Panc1 (cell line): ENCODE data around the gene MAPRE2.

Experiments
- POLR2AphosphoS5 ChIP-seq: IDR thresholded peaks from 2 replicates; pipeline ENCODE4 v1.6.1; 2012; ENCODE audit warnings: mild to moderate bottlenecking, low read depth, low read length, moderate library complexity
- TCF7L2 ChIP-seq: IDR thresholded peaks from 2 replicates; pipeline ENCODE4 v1.6.1; 2011; ENCODE audit warnings: mild to moderate bottlenecking, low read depth, low read length, inconsistent platforms
- TF ChIP-seq, protein P1 (sequence below), 2 experiments: IDR thresholded peaks; 2 replicates each; pipeline ENCODE4 v1.6.1; 2011 to 2012; ENCODE audit warnings: low read depth in 2 of 2, control low read depth in 1 of 2, low read length in 1 of 2, mild to moderate bottlenecking in 1 of 2, moderate library complexity in 1 of 2; ENCODE audit not compliant: insufficient read depth in 1 of 2
- TF ChIP-seq, protein P2 (sequence below): fragments of 450-650 bp; IDR thresholded peaks from 2 replicates; pipeline ENCODE4 v1.5.1; 2017; ENCODE audit warnings: mild to moderate bottlenecking

DNA sequence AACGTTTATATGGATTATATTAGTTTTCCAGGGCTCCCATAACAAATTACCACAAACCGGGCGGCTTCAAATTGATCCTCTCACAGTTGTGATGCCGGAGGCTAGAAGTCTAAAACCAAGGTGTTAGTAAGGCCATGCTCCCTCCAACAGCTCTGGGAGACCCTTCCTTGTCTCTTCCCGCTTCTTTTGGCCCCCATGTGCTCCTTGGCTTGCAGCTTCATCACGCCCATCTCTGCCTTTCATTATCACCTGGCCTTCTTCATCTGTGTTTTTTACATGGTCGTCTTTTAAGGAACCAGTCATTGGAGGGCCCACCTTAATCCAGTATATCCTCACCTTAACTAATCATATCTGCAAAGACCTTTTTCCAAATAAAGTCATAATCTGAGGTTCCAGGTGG lies 13.9 kb downstream of the MAPRE2 start:
- TF ChIP-seq, protein P1, sequence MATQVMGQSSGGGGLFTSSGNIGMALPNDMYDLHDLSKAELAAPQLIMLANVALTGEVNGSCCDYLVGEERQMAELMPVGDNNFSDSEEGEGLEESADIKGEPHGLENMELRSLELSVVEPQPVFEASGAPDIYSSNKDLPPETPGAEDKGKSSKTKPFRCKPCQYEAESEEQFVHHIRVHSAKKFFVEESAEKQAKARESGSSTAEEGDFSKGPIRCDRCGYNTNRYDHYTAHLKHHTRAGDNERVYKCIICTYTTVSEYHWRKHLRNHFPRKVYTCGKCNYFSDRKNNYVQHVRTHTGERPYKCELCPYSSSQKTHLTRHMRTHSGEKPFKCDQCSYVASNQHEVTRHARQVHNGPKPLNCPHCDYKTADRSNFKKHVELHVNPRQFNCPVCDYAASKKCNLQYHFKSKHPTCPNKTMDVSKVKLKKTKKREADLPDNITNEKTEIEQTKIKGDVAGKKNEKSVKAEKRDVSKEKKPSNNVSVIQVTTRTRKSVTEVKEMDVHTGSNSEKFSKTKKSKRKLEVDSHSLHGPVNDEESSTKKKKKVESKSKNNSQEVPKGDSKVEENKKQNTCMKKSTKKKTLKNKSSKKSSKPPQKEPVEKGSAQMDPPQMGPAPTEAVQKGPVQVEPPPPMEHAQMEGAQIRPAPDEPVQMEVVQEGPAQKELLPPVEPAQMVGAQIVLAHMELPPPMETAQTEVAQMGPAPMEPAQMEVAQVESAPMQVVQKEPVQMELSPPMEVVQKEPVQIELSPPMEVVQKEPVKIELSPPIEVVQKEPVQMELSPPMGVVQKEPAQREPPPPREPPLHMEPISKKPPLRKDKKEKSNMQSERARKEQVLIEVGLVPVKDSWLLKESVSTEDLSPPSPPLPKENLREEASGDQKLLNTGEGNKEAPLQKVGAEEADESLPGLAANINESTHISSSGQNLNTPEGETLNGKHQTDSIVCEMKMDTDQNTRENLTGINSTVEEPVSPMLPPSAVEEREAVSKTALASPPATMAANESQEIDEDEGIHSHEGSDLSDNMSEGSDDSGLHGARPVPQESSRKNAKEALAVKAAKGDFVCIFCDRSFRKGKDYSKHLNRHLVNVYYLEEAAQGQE (IDR thresholded peaks at IDR 0.05; ENCODE audit: insufficient read depth in 1 of 2, low read depth in 2 of 2, low read length in 1 of 2): no peak
- TF ChIP-seq, protein P2, sequence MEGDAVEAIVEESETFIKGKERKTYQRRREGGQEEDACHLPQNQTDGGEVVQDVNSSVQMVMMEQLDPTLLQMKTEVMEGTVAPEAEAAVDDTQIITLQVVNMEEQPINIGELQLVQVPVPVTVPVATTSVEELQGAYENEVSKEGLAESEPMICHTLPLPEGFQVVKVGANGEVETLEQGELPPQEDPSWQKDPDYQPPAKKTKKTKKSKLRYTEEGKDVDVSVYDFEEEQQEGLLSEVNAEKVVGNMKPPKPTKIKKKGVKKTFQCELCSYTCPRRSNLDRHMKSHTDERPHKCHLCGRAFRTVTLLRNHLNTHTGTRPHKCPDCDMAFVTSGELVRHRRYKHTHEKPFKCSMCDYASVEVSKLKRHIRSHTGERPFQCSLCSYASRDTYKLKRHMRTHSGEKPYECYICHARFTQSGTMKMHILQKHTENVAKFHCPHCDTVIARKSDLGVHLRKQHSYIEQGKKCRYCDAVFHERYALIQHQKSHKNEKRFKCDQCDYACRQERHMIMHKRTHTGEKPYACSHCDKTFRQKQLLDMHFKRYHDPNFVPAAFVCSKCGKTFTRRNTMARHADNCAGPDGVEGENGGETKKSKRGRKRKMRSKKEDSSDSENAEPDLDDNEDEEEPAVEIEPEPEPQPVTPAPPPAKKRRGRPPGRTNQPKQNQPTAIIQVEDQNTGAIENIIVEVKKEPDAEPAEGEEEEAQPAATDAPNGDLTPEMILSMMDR: no peak
- TF ChIP-seq TCF7L2 (no peak), POLR2AphosphoS5 (no peak)
